ENCODE data around the gene LIX1. TPM values are rescaled to one million over a fixed set of nuclear protein-coding genes. Genes with fewer than 3 reads are reported as not detected.

Gene LIX1
- total and polyA plus RNA-seq, 4 donors = not detected

DNA sequence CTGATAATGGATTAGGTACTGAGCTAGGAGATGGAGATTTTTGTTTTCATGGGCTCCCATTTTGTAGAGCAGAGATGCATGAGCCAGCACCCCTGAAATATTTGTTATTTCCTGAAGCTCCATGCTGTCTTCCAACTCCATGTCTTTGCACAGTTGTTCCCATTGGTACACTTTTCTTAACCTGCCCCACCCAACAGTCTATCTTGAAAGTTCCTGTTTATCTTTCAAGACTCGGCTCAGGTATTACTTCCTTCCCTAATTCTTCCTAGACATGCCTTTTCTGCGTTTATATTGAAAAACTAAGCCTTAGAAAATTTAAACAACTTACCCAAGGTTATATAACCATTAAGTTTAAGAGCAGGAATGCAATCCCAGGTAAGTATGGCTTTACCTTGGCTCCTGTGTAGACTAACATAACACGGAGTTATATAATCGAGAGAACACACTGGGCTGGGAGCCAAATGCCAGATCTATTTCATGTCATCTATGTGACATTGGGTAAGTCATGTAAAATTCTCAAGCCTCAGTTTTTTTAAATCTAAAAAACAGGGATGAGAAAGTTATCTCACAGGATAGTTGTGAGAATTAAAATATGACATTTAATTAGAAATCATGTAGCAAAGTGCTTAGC lies 67.4 kb downstream of the LIX1 start:
- Histone ChIP-seq H3K9me3 (ENCODE audit: control insufficient read depth in 4 of 4, low read length in 3 of 4) (no peaks in the 10 kb centered on the region), H3K27me3 (ENCODE audit: control insufficient read depth in 4 of 4, insufficient read depth in 4 of 4, low read length in 3 of 4) (no peaks in the 10 kb centered on the region), H3K27ac (ENCODE audit: low read depth in 1 of 2, low read length in 2 of 2) (no peak overlapping the region), H3K4me1 (ENCODE audit: control insufficient read depth in 4 of 4, insufficient read depth in 4 of 4, low read length in 3 of 4) (no peaks in the 10 kb centered on the region), H3K9ac (ENCODE audit: low read depth in 1 of 2, low read length in 2 of 2) (no peak overlapping the region), H3K36me3 (ENCODE audit: control insufficient read depth in 4 of 4, insufficient read depth in 3 of 4, low read depth in 1 of 4, low read length in 3 of 4) (no peaks in the 10 kb centered on the region), H3K4me3 (ENCODE audit: low read depth in 1 of 3, low read length in 3 of 3) (no peak overlapping the region)
- no peak for DNase-seq (ENCODE audit: low spot score)
- WGBS = 58% methylated on average over 4 of the region's 4 CpGs
- TF ChIP-seq RAD21 (IDR thresholded peaks at IDR 0.05) (no peak), EGR1 (IDR thresholded peaks at IDR 0.05; ENCODE audit: low read depth in 2 of 2) (no peak), FOXA1 (IDR thresholded peaks at IDR 0.05) (no peak), RXRA (IDR thresholded peaks at IDR 0.05) (no peak), FOXA2 (IDR thresholded peaks at IDR 0.05) (no peak), JUND (IDR thresholded peaks at IDR 0.05) (no peak), HNF4A (conservative IDR thresholded peaks at IDR 0.05) (no peak), TAF1 (conservative IDR thresholded peaks at IDR 0.05) (no peak), YY1 (IDR thresholded peaks at IDR 0.05) (no peak), HNF4G (IDR thresholded peaks at IDR 0.05) (no peak), SP1 (IDR thresholded peaks at IDR 0.05) (no peak), GABPA (IDR thresholded peaks at IDR 0.05 in 1 of 2, conservative IDR thresholded peaks at IDR 0.05 in 1 of 2) (no peak)
- TF ChIP-seq, protein P1, sequence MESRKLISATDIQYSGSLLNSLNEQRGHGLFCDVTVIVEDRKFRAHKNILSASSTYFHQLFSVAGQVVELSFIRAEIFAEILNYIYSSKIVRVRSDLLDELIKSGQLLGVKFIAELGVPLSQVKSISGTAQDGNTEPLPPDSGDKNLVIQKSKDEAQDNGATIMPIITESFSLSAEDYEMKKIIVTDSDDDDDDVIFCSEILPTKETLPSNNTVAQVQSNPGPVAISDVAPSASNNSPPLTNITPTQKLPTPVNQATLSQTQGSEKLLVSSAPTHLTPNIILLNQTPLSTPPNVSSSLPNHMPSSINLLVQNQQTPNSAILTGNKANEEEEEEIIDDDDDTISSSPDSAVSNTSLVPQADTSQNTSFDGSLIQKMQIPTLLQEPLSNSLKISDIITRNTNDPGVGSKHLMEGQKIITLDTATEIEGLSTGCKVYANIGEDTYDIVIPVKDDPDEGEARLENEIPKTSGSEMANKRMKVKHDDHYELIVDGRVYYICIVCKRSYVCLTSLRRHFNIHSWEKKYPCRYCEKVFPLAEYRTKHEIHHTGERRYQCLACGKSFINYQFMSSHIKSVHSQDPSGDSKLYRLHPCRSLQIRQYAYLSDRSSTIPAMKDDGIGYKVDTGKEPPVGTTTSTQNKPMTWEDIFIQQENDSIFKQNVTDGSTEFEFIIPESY (IDR thresholded peaks at IDR 0.05) = no peak
- TF ChIP-seq, protein P2, sequence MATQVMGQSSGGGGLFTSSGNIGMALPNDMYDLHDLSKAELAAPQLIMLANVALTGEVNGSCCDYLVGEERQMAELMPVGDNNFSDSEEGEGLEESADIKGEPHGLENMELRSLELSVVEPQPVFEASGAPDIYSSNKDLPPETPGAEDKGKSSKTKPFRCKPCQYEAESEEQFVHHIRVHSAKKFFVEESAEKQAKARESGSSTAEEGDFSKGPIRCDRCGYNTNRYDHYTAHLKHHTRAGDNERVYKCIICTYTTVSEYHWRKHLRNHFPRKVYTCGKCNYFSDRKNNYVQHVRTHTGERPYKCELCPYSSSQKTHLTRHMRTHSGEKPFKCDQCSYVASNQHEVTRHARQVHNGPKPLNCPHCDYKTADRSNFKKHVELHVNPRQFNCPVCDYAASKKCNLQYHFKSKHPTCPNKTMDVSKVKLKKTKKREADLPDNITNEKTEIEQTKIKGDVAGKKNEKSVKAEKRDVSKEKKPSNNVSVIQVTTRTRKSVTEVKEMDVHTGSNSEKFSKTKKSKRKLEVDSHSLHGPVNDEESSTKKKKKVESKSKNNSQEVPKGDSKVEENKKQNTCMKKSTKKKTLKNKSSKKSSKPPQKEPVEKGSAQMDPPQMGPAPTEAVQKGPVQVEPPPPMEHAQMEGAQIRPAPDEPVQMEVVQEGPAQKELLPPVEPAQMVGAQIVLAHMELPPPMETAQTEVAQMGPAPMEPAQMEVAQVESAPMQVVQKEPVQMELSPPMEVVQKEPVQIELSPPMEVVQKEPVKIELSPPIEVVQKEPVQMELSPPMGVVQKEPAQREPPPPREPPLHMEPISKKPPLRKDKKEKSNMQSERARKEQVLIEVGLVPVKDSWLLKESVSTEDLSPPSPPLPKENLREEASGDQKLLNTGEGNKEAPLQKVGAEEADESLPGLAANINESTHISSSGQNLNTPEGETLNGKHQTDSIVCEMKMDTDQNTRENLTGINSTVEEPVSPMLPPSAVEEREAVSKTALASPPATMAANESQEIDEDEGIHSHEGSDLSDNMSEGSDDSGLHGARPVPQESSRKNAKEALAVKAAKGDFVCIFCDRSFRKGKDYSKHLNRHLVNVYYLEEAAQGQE (IDR thresholded peaks at IDR 0.05) = no peak
- TF ChIP-seq, protein P3, sequence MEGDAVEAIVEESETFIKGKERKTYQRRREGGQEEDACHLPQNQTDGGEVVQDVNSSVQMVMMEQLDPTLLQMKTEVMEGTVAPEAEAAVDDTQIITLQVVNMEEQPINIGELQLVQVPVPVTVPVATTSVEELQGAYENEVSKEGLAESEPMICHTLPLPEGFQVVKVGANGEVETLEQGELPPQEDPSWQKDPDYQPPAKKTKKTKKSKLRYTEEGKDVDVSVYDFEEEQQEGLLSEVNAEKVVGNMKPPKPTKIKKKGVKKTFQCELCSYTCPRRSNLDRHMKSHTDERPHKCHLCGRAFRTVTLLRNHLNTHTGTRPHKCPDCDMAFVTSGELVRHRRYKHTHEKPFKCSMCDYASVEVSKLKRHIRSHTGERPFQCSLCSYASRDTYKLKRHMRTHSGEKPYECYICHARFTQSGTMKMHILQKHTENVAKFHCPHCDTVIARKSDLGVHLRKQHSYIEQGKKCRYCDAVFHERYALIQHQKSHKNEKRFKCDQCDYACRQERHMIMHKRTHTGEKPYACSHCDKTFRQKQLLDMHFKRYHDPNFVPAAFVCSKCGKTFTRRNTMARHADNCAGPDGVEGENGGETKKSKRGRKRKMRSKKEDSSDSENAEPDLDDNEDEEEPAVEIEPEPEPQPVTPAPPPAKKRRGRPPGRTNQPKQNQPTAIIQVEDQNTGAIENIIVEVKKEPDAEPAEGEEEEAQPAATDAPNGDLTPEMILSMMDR (IDR thresholded peaks at IDR 0.05; ENCODE audit: low read depth, low read length, missing input control) = no peak
- TF ChIP-seq, protein P4, sequence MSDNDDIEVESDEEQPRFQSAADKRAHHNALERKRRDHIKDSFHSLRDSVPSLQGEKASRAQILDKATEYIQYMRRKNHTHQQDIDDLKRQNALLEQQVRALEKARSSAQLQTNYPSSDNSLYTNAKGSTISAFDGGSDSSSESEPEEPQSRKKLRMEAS (IDR thresholded peaks at IDR 0.05) = no peak
- TF ChIP-seq, protein P5, sequence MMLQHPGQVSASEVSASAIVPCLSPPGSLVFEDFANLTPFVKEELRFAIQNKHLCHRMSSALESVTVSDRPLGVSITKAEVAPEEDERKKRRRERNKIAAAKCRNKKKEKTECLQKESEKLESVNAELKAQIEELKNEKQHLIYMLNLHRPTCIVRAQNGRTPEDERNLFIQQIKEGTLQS (IDR thresholded peaks at IDR 0.05) = no peak
